ENCODE results near the gene ARHGEF7. TPM values are rescaled to one million over a fixed set of nuclear protein-coding genes. Genes with fewer than 3 reads are reported as not detected.

The ARHGEF7 gene
- total RNA-seq, 3 donors from 2014 or later = 55.3 to 82.5 (median 62.6) TPM

- ATAC-seq (no peak), DNase-seq (no peak)
- Histone ChIP-seq H3K4me1 (ENCODE audit: low read depth) (no peaks in the 10 kb centered on the region), H3K9me3 (no peaks in the 10 kb centered on the region), H3K36me3 (ENCODE audit: low read depth) (no peaks in the 10 kb centered on the region), H3K4me3 (no peak overlapping the region)
- no peak for TF ChIP-seq CTCF (IDR thresholded peaks at IDR 0.05)
- intact Hi-C loops (cut with DNase I, micrococcal nuclease) = no loop called here
These were observed 150.6 kb downstream of the ARHGEF7 start for GRCh38 chr13:111265701-111266035.

- Histone ChIP-seq H3K36me3 (ENCODE audit: low read depth) (no peaks in the 10 kb centered on the region), H3K4me1 (ENCODE audit: low read depth) (no peaks in the 10 kb centered on the region), H3K9me3 (no peaks in the 10 kb centered on the region), H3K4me3 (no peak overlapping the region)
- DNase-seq (no peak), ATAC-seq (no peak)
- no peak for TF ChIP-seq CTCF (IDR thresholded peaks at IDR 0.05)
- intact Hi-C loops (cut with DNase I, micrococcal nuclease) = no loop called here
These were observed 152.1 kb downstream of the ARHGEF7 start for GRCh38 chr13:111267205-111267604.

GRCh38 chr13:111267784-111268183 lies 152.7 kb downstream of the ARHGEF7 start:
- Histone ChIP-seq H3K9me3 (no peaks in the 10 kb centered on the region), H3K4me3 (no peak overlapping the region), H3K4me1 (ENCODE audit: low read depth) (no peaks in the 10 kb centered on the region), H3K36me3 (ENCODE audit: low read depth) (no peaks in the 10 kb centered on the region)
- intact Hi-C loops (cut with DNase I, micrococcal nuclease) = no loop called here
- ATAC-seq (no peak), DNase-seq (no peak)
- TF ChIP-seq CTCF (IDR thresholded peaks at IDR 0.05) = no peak

GRCh38 chr13:111269508-111269907 lies 154.4 kb downstream of the ARHGEF7 start:
- DNase-seq (no peak), ATAC-seq (no peak)
- Histone ChIP-seq H3K9me3 (no peaks in the 10 kb centered on the region), H3K36me3 (ENCODE audit: low read depth) (peaks cover under 1% of the 10 kb centered on the region), H3K4me1 (ENCODE audit: low read depth) (no peaks in the 10 kb centered on the region), H3K4me3 (no peak overlapping the region)
- intact Hi-C loops (cut with DNase I, micrococcal nuclease) = no loop called here
- TF ChIP-seq CTCF (IDR thresholded peaks at IDR 0.05) = no peak

GRCh38 chr13:111270126-111270525 lies 155.0 kb downstream of the ARHGEF7 start:
- ATAC-seq = no peak
- Histone ChIP-seq H3K4me3 (no peak overlapping the region), H3K9me3 (no peaks in the 10 kb centered on the region), H3K36me3 (ENCODE audit: low read depth) (peaks cover 5% of the 10 kb centered on the region), H3K4me1 (ENCODE audit: low read depth) (no peaks in the 10 kb centered on the region)
- no peak for TF ChIP-seq CTCF (IDR thresholded peaks at IDR 0.05)
- intact Hi-C loops (cut with DNase I, micrococcal nuclease) = no loop called here
- DNase-seq = no peak

All from mucosa of descending colon (tissue), 3 donors.